ENCODE measurements around the gene IP6K3. TPM values are rescaled to one million over a fixed set of nuclear protein-coding genes. Genes with fewer than 3 reads are reported as not detected.

IP6K3 gene
- total and polyA plus RNA-seq, 12 donors, result 0.06 to 1.6 (median 0.71) TPM; not detected in 3

GRCh38 chr6:33791620-33792019 is 44.9 kb upstream of the IP6K3 start:
- no peak for TF ChIP-seq POLR2A (IDR thresholded peaks at IDR 0.05)
- no peak for TF ChIP-seq CTCF (IDR thresholded peaks at IDR 0.05)

GRCh38 chr6:33790910-33791309 is 44.2 kb upstream of the IP6K3 start:
- no peaks in the 10 kb centered on the region for H3K9me3 ChIP-seq (replicated peaks in 1 of 3)
- TF ChIP-seq POLR2A (IDR thresholded peaks at IDR 0.05), result no peak
- TF ChIP-seq CTCF (IDR thresholded peaks at IDR 0.05), result no peak
- peaks cover 20 to 25% of the 10 kb centered on the region in 2 donors for H3K4me1 ChIP-seq (replicated peaks in 1 of 2)
- intact Hi-C loops (cut with DNase I), result no loop called here
- WGBS, 4 donors, result 92 to 98% (median 94%) methylated on average over 3 to 5 of the region's 5 CpGs
- DNase-seq, result no peak
- no peaks in the 10 kb centered on the region for H3K36me3 ChIP-seq (replicated peaks in 1 of 2)
- H3K4me3 ChIP-seq, result no peak overlapping the region
- no peaks in the 10 kb centered on the region for H3K27me3 ChIP-seq
- no peak overlapping the region for H3K27ac ChIP-seq

More at GRCh38 chr6:33791620-33792019, 44.9 kb upstream of the IP6K3 start:
- H3K27ac ChIP-seq, result no peak overlapping the region
- no peak for DNase-seq
- peaks cover 18 to 19% of the 10 kb centered on the region in 2 donors for H3K4me1 ChIP-seq (replicated peaks in 1 of 2)
- H3K36me3 ChIP-seq (replicated peaks in 1 of 2), result no peaks in the 10 kb centered on the region
- no peak overlapping the region for H3K4me3 ChIP-seq
- intact Hi-C loops (cut with DNase I), result no loop called here
- WGBS, 4 donors, result 31 to 61% (median 46%) methylated on average over 6 to 7 of the region's 7 CpGs
- H3K9me3 ChIP-seq (replicated peaks in 1 of 3), result no peaks in the 10 kb centered on the region
- H3K27me3 ChIP-seq, result peaks cover 6% of the 10 kb centered on the region

GRCh38 chr6:33790379-33790778 is 43.7 kb upstream of the IP6K3 start:
- H3K36me3 ChIP-seq (replicated peaks in 1 of 2), result no peaks in the 10 kb centered on the region
- intact Hi-C loops (cut with DNase I), result no loop called here
- no peaks in the 10 kb centered on the region for H3K27me3 ChIP-seq
- WGBS, 4 donors, result 72 to 86% (median 84%) methylated on average over 2 of the region's 2 CpGs
- DNase-seq, result no peak
- H3K4me1 ChIP-seq (replicated peaks in 1 of 2), result peaks cover 20 to 31% of the 10 kb centered on the region in 2 donors
- H3K27ac ChIP-seq, result no peak overlapping the region
- no peaks in the 10 kb centered on the region for H3K9me3 ChIP-seq (replicated peaks in 1 of 3)
- no peak overlapping the region for H3K4me3 ChIP-seq
- no peak for TF ChIP-seq CTCF (IDR thresholded peaks at IDR 0.05)
- TF ChIP-seq POLR2A (IDR thresholded peaks at IDR 0.05), result no peak

- no peak for TF ChIP-seq CTCF (IDR thresholded peaks at IDR 0.05)
- no peak for TF ChIP-seq POLR2A (IDR thresholded peaks at IDR 0.05)
- no peaks in the 10 kb centered on the region for H3K9me3 ChIP-seq (replicated peaks in 1 of 3)
- WGBS, 4 donors, result 86 to 90% (median 88%) methylated on average over 5 to 11 of the region's 11 CpGs
- DNase-seq, result no peak
- intact Hi-C loops (cut with DNase I), result no loop called here
- peak overlapping the region in 2 of 5 donors; percentile 96 to 99 for H3K27ac ChIP-seq
- H3K36me3 ChIP-seq (replicated peaks in 1 of 2), result peaks cover 0 to 6% of the 10 kb centered on the region in 2 donors
- peaks cover 20 to 39% of the 10 kb centered on the region in 2 donors for H3K4me1 ChIP-seq (replicated peaks in 1 of 2)
- peak overlapping the region in 1 of 4 donors; percentile 80 for H3K4me3 ChIP-seq
- no peaks in the 10 kb centered on the region for H3K27me3 ChIP-seq
Measured at GRCh38 chr6:33789550-33789895, 42.8 kb upstream of the IP6K3 start.

Data from adrenal gland (tissue), 12 donors.